Fibroblast of skin of right quadriceps (primary cell): ENCODE measurements around the gene IPO5.

Experiments used
- DNase-seq: peaks from one replicate; pipeline ENCODE4 v3.0.0-alpha.2; 2013

The IPO5 gene

DNA sequence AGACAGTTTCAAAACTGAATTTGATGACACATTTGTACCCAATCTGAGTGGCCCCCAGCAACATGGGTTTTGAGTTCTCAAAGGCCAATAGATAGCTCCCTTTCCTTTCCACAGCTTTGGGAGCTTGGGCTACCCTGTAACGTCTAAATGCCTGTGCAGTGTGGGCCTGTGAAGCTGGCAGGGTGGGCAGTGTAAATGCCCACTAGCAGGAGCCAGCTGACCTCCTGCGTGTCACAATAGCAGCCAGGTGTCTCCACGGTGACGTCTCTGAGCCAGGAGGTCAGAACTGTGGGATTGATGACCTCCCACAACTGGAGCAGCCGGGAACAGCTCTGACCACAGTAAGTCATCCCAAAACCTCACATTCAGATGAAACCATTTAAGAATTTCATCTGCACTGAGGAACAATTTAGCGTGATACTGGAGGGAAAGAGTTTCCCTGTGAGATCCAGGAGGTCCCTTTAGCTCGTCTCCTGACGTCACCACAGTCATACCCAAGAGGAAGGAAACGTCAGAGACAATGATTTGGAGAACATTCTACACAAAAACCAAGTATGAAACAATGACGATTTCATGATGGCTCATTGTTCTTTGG, at the start of gene IPO5:
Gene IPO5 (plus strand): TSS at position 300 of the 595 bp plus-strand sequence. CDS start 23,022 bp downstream, outside the sequence.
- DNase-seq: peak; percentile 42

GRCh38 chr13:97904059-97904458, 49.4 kb upstream of the IPO5 start:
- no peak for DNase-seq

- DNase-seq: no peak
Observed at GRCh38 chr13:97905517-97905916, 48.0 kb upstream of the IPO5 start.

DNA sequence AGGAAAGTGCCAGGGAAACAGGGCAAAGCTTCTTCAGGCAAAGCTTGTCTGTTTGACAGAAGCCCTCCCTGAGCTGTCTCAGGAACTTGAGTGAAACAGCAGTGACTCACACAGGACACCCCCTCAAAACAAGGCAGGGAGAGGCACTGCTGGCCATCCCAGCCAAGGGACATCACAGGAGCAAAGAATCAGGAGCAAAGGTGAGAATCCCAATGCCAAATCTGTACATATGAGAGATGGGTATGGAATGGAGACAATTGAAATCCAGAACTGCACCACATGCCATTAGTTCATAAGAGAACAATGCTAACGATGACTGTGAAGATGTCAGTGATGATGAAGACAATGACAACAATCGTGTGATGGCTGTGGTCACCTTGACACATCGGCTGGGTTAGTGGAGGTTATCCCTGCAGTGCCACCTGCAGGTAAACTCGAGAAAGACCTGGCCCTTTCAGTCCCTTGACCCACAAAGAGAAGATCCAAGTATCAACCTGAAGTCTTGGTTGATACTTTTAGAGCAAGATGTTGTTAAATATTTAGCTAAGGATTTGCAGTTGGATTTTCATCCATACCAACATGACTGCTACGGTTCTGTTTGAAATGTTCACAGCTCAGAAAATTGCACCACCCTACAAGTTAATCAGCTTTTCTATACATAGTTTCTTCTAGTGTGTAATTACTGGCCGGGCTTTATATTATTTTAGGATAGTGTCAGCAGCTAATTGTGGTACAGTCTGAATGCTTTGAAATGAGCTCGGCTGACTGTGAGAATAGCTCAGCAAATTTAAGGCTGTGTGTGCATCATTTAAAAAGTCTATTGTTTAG, 42.0 kb upstream of the IPO5 start:
- peak; percentile 31 for DNase-seq

- DNase-seq: no peak
Observed at GRCh38 chr13:97912139-97912535, 41.3 kb upstream of the IPO5 start.

DNA sequence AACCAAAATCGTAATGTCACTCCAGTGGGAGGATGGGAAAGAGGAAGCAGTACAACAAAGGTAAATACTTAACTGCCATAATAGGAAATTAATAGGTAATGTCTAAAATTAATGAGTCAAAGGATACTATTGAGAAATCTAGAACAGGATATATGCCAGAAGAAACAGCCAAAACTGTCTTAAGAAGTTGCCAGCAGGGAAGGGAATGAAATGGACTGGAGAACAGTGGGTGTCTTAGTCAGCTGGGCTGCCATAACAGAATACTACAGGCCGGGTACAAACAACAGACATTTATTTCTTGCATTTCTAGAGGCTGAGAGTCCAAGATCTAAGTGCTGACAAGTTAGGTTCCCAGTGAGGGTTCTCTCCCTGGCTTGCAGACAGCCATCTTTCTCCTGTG, 40.3 kb upstream of the IPO5 start:
- DNase-seq: no peak

DNA sequence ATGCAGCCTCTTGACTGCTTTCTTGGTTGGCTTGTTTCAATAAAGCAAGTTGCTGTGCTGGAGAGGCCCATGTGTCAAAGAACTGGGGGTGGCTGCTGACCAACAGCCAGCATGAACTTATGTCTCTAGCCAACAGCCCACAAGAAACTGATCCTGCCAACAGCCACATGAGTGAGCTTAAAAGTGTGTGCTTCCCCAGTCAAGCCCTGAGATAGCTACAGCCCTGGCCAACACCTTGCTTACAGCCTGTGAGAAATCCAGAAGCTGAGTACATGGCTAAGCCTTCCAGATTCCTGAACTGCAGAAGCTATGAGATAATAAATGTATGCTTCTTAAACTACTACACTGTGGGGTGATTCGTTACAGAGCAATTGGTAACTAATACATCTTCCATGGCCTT, 38.9 kb upstream of the IPO5 start:
- DNase-seq: peak; percentile 47

DNA sequence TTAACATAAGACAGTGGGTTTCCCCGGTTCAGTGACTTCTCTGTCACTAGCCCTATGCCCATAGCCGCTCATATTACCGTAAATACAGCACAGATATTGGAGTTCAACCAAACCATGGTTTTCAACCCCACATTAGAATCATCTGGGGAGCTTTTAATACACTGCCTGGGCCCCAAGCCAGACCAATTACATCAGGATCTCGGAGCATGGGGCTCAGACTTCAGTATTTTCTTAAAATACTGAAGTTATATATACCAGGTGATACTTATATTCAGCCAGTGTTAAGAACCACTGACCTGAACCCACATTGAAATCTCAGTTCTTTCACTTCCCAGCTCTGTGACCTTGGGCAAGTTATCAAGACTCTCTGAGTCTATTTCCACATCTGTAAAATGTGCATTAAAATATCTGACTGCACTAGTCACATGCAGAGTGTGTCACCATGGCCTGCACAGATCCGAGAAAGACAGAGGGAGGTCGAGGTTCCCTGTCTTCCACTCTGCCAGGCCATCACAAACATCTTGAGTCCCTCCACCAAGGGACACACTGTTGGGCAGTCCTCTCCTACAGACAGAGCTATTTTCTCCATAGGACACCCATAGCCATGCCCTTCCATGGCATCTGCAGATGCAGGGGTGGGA, 32.2 kb upstream of the IPO5 start:
- peak; percentile 66 for DNase-seq

- DNase-seq: no peak
Observed at GRCh38 chr13:97928301-97928700, 25.2 kb upstream of the IPO5 start.

DNA sequence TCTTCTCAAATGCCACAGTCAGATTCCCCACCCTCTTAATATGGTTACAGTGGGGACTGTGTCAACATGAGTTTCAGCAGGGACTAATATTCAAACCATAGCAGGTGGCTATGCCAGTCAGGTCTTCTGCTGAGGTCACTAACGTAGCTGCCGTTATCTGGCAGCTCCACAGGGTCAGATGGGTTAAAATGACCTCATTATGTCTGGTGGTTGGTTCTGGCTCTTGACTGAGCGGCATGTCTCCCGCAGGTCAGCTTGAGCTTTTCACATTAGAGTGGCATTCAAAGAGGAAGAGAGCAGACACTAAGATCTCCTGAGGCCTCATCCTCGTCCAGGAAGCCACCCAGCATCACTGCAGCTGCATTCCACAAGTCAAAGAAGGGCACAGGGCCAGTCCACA, 21.4 kb upstream of the IPO5 start:
- no peak for DNase-seq

DNA sequence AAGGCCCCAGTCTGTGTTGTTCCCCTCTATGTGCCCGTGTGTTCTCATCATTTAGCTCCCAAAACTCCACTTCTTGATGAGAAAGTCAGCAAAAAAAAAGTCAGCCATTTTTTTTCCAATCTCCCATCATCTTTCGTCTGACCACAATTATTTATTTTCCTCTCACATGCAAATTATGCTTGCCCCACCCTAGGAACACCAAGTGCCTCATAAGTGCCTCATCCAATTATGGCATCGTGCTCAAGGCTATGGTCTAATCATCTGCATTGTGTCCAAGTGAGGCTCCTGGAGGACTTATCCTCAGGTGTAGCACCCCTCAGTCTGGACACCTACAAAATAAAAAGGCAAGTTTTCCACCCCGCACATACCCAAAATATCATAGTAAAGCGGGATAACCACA, 20.8 kb upstream of the IPO5 start:
- DNase-seq: no peak

DNA sequence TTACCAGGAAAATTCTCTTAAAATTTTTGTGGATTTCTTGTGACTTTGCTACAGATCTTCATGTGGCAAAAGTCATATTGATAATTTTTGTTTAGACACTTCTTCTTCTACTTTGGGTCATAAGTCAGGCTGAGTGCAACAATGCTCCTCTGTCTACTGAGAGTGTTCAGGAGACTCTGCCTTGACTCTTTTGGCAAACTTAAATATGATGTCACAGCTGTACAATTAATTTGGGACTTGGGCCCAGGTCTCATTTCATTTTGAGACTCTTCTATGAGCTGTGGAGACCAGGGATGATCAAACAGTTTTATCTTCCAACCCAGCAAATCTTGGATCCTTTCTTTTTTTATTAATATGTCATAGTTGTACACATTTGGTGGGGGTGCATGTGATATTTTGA, 19.7 kb upstream of the IPO5 start:
- no peak for DNase-seq

DNA sequence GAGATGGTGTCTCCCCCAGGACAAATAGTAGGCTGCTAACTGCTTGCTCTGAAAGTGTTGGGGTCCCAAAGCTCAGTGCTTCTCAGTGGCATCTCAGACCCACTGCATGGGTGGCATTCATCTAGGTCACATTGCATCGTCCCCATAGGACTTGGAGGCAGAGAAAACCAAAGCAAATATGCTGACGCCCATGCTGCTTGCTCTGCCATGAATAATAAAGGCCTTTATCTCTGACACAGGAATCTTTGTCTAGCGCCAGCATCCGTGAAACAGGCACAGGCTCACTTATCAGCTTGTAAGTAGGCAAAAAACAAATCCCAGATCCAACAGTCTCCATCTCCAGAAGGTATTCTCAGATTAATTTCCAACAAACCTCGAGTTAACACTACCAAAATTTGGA, 18.9 kb upstream of the IPO5 start:
- DNase-seq: no peak

- no peak for DNase-seq
Observed at GRCh38 chr13:97935071-97935470, 18.4 kb upstream of the IPO5 start.

- DNase-seq: no peak
Observed at GRCh38 chr13:97936036-97936435, 17.4 kb upstream of the IPO5 start.

GRCh38 chr13:97938706-97939475, 14.6 kb upstream of the IPO5 start:
- DNase-seq: no peak

GRCh38 chr13:97944396-97945029, 9.0 kb upstream of the IPO5 start:
- DNase-seq: peak; percentile 52

GRCh38 chr13:97945342-97945741, 8.1 kb upstream of the IPO5 start:
- DNase-seq: peak; percentile 57

- peak; percentile 52 for DNase-seq
Observed at GRCh38 chr13:97945792-97946419, 7.6 kb upstream of the IPO5 start.

DNA sequence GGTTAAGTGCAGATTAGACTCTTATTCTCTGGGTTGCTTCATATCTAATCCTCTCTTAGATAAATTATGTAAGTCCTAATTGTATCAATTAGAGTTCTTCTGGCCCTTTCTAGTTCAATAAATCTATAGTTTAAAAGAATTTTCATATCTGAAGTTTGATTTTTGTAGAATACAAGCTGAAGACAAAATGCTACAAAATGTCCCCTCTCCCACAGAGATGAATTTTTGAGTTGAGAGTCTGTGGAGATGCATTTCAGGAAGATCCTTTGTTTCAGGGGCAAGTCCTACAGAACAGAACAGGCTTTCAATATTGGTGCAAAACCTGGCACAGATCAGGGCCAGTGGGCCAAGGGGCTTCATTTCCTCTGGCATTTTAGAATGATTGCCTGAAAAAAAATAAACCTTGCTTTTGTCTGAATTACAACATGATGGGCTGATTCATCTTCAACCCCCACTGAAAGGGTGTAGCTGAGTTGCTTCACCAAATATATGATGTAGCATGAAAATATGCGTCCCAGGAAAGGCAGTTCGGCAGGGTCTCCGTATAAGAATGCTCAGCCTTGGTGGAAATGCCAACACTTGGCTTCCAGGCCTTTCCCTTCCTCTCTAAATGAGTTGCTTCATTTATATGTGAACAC, 6.4 kb upstream of the IPO5 start:
- peak; percentile 95 for DNase-seq

DNA sequence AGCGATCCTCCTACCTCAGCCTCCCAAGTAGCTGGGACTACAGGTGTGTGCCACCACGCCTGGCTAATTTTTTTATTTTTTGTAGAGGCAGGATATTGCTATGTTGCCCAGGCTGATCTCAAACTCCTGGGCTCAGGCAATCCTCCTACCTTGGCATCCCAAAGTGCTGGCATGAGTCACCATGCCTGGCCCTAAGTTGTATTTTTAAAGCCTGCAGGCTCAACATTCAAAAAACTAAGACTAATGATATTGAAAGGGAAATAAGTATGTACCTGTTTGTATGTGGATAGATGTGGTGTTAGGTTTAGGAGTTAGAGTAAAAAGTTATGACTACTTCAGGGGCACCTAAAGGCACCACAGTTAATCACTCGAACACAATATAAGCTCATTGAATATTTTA, 5.4 kb upstream of the IPO5 start:
- no peak for DNase-seq

- peak; percentile 39 for DNase-seq
Observed at GRCh38 chr13:97949316-97949715, 4.2 kb upstream of the IPO5 start.
